Caco-2 (cell line): ENCODE results near the gene DOCK10. TPM values are rescaled to one million over a fixed set of nuclear protein-coding genes. Genes with fewer than 3 reads are reported as not detected.

Experiments used
- BruUV-seq: library from RNA; stranded (reverse); fragments of 400-500 nt; replicated peaks from 2 replicates; lab custom pipeline; 2021; lab: Mats Ljungman, UMichigan
- CTCF ChIA-PET: fragments of 300-600 bp; sonication (Branson Sonifier 250); formaldehyde crosslinking; loops from one replicate; lab custom pipeline; 2022; ENCODE audit warnings: antibody characterized with exemption; lab: Charles Lee
- POLR2A ChIA-PET: fragments of 300-600 bp; sonication (Branson Sonifier 250); formaldehyde crosslinking; loops from one replicate; lab custom pipeline; 2022; ENCODE audit warnings: antibody characterized with exemption; lab: Charles Lee
- DNase-seq, 2 experiments: peaks; one replicate each; pipeline versions ENCODE4 v3.0.0 to v3.0.0-alpha.2; 2020 to 2022
- H3K27me3 ChIP-seq: replicated peaks from 2 replicates; pipeline ENCODE4 v1.6.0; 2011; ENCODE audit warnings: low read length; ENCODE audit not compliant: control insufficient read depth, insufficient read depth
- H3K36me3 ChIP-seq: 2 replicates; pipeline ENCODE4 v1.5.1; 2011; ENCODE audit warnings: low read length; ENCODE audit not compliant: control insufficient read depth, insufficient read depth
- H3K4me1 ChIP-seq: fragments of 250-450 bp; sonication (Bioruptor Pico); 2 replicates; pipeline ENCODE4 v1.5.1; 2020; ENCODE audit warnings: mild to moderate bottlenecking
- H3K4me3 ChIP-seq: 2 replicates; pipeline ENCODE4 v1.5.1; 2011; ENCODE audit warnings: low read depth, mild to moderate bottlenecking, control low read depth, low read length
- H3K9me3 ChIP-seq: fragments of 250-450 bp; sonication (Bioruptor Pico); 2 replicates; pipeline ENCODE4 v1.5.1; 2020; ENCODE audit warnings: mild to moderate bottlenecking, moderate library complexity
- H3K27ac Mint-ChIP-seq: one replicate; pipeline ENCODE4 v1.8.0; 2022; ENCODE audit warnings: mixed read lengths; ENCODE audit not compliant: unreplicated experiment
- H3K27me3 Mint-ChIP-seq: one replicate; pipeline ENCODE4 v1.8.0; 2022; ENCODE audit warnings: mixed read lengths; ENCODE audit not compliant: insufficient read depth, unreplicated experiment
- H3K36me3 Mint-ChIP-seq: one replicate; pipeline ENCODE4 v1.8.0; 2022; ENCODE audit warnings: mild to moderate bottlenecking, mixed read lengths; ENCODE audit not compliant: insufficient read depth, unreplicated experiment
- H3K4me1 Mint-ChIP-seq: one replicate; pipeline ENCODE4 v1.8.0; 2022; ENCODE audit warnings: low read depth, mixed read lengths; ENCODE audit not compliant: unreplicated experiment
- H3K4me3 Mint-ChIP-seq: one replicate; pipeline ENCODE4 v1.8.0; 2022; ENCODE audit warnings: mild to moderate bottlenecking, moderate library complexity, mixed read lengths; ENCODE audit not compliant: unreplicated experiment
- H3K9me3 Mint-ChIP-seq: one replicate; pipeline ENCODE4 v1.8.0; 2022; ENCODE audit warnings: mixed read lengths; ENCODE audit not compliant: unreplicated experiment
- intact Hi-C: fragments of 100-400 bp; cut with micrococcal nuclease; formaldehyde crosslinking; loops from one replicate; pipeline ENCODE4 v1.10.0; 2022; ENCODE audit not compliant: unreplicated experiment
- total RNA-seq: library from RNA; stranded (reverse); gene quantifications from 2 replicates; pipeline ENCODE4 v1.2.3, GENCODE V29; 2022
- TF ChIP-seq, protein P1 (sequence below), 2 experiments: fragments of 200-600 bp in 1 of 2; IDR thresholded peaks; 1 replicate in 1 of 2; 2 replicates in 1 of 2; pipeline versions ENCODE4 v1.5.1 to v1.8.0; 2011 to 2022; ENCODE audit warnings: antibody characterized with exemption in 1 of 2, control low read depth in 1 of 2, inconsistent platforms in 1 of 2, low read depth in 1 of 2, low read length in 1 of 2, mild to moderate bottlenecking in 1 of 2, moderate library complexity in 1 of 2; ENCODE audit not compliant: insufficient read depth in 1 of 2, severe bottlenecking in 1 of 2, unreplicated experiment in 1 of 2

DOCK10 gene
- total RNA-seq, 1 experiment from 2014 or later: not detected

DNA sequence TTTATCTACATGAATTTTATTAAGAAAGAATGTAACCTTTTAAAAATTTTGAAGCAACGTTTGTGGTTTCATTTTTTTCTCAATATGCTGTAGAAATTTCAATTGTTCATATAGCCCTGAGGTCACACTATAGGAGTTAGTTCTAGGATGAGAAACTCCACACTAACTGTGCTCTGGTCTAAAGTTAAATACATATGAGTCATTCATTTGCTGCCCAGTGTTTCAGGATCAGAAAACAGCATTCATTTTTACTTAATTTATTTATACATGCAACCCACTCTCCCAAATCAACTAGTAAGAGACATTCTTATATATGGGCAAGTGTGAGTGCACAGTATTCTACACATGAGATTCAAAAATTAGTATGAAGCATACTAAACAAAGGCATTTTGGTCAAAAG is 137.9 kb downstream of the DOCK10 start:
- intact Hi-C loops: no loop called here
- Mint-ChIP-seq H3K27me3 (no peaks in the 10 kb centered on the region), H3K27ac (no peak overlapping the region), H3K4me1 (no peaks in the 10 kb centered on the region), H3K4me3 (no peak overlapping the region), H3K36me3 (no peaks in the 10 kb centered on the region), H3K9me3 (peaks cover 11% of the 10 kb centered on the region)
- DNase-seq: no peak
- H3K27me3 ChIP-seq: no peaks in the 10 kb centered on the region
- ChIA-PET CTCF (no interaction called here), POLR2A (no interaction called here)
- H3K9me3 ChIP-seq: no peaks in the 10 kb centered on the region
- H3K4me1 ChIP-seq: no peaks in the 10 kb centered on the region
- H3K36me3 ChIP-seq: no peaks in the 10 kb centered on the region
- TF ChIP-seq, protein P1, sequence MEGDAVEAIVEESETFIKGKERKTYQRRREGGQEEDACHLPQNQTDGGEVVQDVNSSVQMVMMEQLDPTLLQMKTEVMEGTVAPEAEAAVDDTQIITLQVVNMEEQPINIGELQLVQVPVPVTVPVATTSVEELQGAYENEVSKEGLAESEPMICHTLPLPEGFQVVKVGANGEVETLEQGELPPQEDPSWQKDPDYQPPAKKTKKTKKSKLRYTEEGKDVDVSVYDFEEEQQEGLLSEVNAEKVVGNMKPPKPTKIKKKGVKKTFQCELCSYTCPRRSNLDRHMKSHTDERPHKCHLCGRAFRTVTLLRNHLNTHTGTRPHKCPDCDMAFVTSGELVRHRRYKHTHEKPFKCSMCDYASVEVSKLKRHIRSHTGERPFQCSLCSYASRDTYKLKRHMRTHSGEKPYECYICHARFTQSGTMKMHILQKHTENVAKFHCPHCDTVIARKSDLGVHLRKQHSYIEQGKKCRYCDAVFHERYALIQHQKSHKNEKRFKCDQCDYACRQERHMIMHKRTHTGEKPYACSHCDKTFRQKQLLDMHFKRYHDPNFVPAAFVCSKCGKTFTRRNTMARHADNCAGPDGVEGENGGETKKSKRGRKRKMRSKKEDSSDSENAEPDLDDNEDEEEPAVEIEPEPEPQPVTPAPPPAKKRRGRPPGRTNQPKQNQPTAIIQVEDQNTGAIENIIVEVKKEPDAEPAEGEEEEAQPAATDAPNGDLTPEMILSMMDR (IDR thresholded peaks at IDR 0.05; ENCODE audit: insufficient read depth in 1 of 2, low read depth in 1 of 2, low read length in 1 of 2, severe bottlenecking in 1 of 2, unreplicated experiment in 1 of 2): no peak
- H3K4me3 ChIP-seq: no peak overlapping the region
- no TSS peak for BruUV-seq

DNA sequence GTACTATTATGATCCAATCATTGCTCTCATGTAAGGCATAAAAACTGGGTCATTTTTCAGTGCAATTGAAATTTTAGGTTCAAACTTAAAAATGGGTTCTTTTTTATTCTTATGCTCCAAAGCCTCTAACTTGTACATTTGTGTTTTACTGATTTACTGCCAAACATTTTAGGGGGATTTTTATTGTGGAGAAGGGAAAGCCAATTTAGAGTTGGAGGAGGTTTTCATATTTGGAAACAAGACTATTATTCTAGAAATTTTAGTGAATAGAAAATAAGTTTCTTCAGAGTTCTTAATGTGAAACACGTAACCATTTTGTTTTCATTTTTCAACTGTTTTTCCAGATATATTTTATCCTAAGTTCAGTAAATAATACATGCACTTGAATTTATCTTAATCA is 138.6 kb downstream of the DOCK10 start:
- Histone ChIP-seq H3K9me3 (no peaks in the 10 kb centered on the region), H3K27me3 (no peaks in the 10 kb centered on the region), H3K4me3 (no peak overlapping the region), H3K4me1 (no peaks in the 10 kb centered on the region), H3K36me3 (no peaks in the 10 kb centered on the region)
- TF ChIP-seq, protein P1 (IDR thresholded peaks at IDR 0.05; ENCODE audit: insufficient read depth in 1 of 2, low read depth in 1 of 2, low read length in 1 of 2, severe bottlenecking in 1 of 2, unreplicated experiment in 1 of 2): no peak
- no peak for DNase-seq
- ChIA-PET POLR2A (no interaction called here), CTCF (no interaction called here)
- Mint-ChIP-seq H3K9me3 (peaks cover 11% of the 10 kb centered on the region), H3K4me1 (no peaks in the 10 kb centered on the region), H3K36me3 (no peaks in the 10 kb centered on the region), H3K27me3 (no peaks in the 10 kb centered on the region), H3K27ac (no peak overlapping the region), H3K4me3 (no peak overlapping the region)
- intact Hi-C loops: no loop called here
- no TSS peak for BruUV-seq

DNA sequence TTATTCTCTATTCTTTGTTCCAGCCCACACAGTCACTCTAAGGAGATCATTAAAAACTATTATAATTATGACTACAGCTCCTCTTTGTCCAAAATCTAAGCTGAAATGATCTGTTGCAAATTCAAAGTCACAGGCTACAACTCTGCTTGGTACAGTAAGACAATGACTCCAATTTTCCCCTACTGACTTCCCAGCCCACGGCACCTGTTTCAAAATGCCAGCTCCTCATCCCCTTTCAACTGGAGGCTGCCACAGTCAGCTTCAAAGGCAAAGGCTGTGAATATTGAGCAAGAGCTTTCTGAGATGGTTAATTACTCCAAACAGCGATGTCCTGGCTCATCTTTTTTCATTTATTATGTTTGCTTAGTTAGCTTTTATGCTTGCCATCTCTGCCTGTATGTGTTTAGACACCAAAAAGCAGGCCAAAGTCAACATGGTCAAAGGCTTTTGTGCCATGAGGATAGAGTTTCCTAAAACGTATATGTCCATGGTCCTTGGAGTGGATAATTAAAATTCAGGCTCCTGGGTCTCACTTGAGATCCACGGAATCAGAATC is 141.1 kb downstream of the DOCK10 start:
- no peaks in the 10 kb centered on the region for H3K9me3 ChIP-seq
- Mint-ChIP-seq H3K4me1 (no peaks in the 10 kb centered on the region), H3K4me3 (no peak overlapping the region), H3K27ac (no peak overlapping the region), H3K9me3 (peaks cover 10% of the 10 kb centered on the region), H3K27me3 (peaks cover 7% of the 10 kb centered on the region), H3K36me3 (no peaks in the 10 kb centered on the region)
- no peaks in the 10 kb centered on the region for H3K36me3 ChIP-seq
- BruUV-seq: no TSS peak
- ChIA-PET POLR2A (no interaction called here), CTCF (interaction anchor here (0.6 kb wide), 1 partner anchor 28 kb away, joined by 5 read pairs; no protein-coding TSS in a partner anchor)
- intact Hi-C loops: no loop called here
- no peaks in the 10 kb centered on the region for H3K4me1 ChIP-seq
- TF ChIP-seq, protein P1 (IDR thresholded peaks at IDR 0.05; ENCODE audit: insufficient read depth in 1 of 2, low read depth in 1 of 2, low read length in 1 of 2, severe bottlenecking in 1 of 2, unreplicated experiment in 1 of 2): no peak
- H3K4me3 ChIP-seq: no peak overlapping the region
- no peaks in the 10 kb centered on the region for H3K27me3 ChIP-seq
- no peak for DNase-seq
